GM21515 (cell line): ENCODE measurements around the gene PLD4.
A peak's percentile ranks its signal among the peaks of the same experiment; 100 is the strongest.

Experiments used
- ATAC-seq: cut with Tn5 transposase; IDR thresholded peaks from one replicate; pipeline ENCODE4 v1.9.1; 2021; ENCODE audit not compliant: unreplicated experiment

The PLD4 gene

GRCh38 chr14:104973135-104973384 lies 48.4 kb downstream of the PLD4 start:
- ATAC-seq = no peak

GRCh38 chr14:104973385-104974145 lies 48.9 kb downstream of the PLD4 start:
- ATAC-seq = no peak

DNA sequence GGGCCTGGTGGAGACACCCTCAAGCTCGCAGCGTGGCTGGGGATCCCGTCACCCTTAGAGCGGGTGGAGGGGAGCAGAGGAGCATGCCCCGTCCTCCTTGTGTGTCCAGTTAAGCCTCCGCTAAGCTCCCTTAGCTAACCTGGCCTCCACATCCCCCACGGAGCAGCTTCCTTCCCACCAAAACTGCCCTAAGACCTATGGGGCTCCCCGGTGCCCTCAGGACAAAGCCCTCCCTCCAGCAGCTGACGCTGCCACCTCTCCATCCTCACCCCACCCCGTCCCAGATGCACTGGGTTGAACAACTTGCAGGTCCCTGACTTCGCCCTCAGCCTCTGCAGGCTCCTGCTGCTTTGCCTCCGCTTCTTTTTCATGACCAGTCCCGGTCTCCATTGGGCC lies 49.5 kb downstream of the PLD4 start:
- no peak for ATAC-seq

GRCh38 chr14:104974665-104975390 lies 50.1 kb downstream of the PLD4 start:
- no peak for ATAC-seq

GRCh38 chr14:104975481-104976197 lies 51.0 kb downstream of the PLD4 start:
- ATAC-seq = no peak

GRCh38 chr14:104976198-104977007 lies 51.7 kb downstream of the PLD4 start:
- peak; percentile 51 for ATAC-seq

GRCh38 chr14:104977008-104977680 lies 52.5 kb downstream of the PLD4 start:
- no peak for ATAC-seq

DNA sequence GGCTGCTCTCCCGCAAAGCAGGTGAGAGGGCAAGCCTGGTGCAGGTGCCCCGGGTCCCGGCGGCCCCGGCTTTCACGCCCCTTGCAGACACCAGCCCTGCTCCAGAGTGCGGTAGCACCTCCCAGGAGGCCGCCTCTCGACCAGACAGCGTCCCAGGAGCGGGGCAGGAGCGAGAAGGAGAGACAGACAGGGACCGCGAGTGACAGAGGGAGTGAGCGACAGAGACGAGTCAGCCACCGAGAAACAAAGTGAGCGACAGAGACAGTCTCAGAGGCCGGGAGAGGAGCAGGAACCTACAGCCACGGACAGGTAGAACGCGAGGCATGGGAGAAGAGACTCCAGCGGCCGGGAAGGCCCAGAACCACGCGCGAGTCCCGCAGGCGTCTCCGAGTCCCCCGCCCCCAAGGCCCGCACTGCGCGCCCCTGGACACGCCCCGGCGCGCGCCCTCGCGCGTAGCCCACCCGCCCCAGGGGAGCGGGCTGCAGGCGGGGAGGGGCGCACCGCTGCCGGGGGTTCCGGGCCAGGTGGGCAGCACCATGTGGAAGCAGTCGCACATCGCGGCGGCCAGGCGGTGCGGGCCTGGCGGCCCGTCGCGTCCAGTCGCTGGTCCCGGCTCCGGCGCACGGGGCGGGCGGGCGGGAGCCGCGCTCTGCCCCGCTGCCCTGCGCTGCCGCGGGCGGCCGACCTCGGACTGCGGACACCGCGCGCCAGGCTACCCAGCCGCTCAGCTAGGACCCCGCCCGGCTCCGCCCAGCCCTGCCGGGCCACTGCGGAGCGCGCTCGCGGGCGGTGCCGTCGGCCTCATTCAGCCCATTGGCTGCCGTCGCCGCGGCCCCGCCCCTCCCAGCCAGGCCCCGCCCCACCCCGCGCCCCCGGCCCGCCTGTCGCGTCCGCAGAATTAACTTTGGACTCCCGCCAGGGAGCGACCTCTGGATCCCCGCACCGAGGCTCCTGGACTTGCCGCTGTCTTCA lies 53.3 kb downstream of the PLD4 start, which contains the start of gene AHNAK2:
Gene AHNAK2, minus strand, starts transcription at position 694 of the 973 bp plus-strand sequence. Its CDS starts 137 bp downstream, at position 557.
- no peak for ATAC-seq

GRCh38 chr14:104978746-104979691 lies 54.3 kb downstream of the PLD4 start:
- no peak for ATAC-seq

- ATAC-seq = no peak
Observed at GRCh38 chr14:104979758-104980610, 55.3 kb downstream of the PLD4 start.

GRCh38 chr14:104980611-104981531 lies 56.2 kb downstream of the PLD4 start:
- no peak for ATAC-seq

DNA sequence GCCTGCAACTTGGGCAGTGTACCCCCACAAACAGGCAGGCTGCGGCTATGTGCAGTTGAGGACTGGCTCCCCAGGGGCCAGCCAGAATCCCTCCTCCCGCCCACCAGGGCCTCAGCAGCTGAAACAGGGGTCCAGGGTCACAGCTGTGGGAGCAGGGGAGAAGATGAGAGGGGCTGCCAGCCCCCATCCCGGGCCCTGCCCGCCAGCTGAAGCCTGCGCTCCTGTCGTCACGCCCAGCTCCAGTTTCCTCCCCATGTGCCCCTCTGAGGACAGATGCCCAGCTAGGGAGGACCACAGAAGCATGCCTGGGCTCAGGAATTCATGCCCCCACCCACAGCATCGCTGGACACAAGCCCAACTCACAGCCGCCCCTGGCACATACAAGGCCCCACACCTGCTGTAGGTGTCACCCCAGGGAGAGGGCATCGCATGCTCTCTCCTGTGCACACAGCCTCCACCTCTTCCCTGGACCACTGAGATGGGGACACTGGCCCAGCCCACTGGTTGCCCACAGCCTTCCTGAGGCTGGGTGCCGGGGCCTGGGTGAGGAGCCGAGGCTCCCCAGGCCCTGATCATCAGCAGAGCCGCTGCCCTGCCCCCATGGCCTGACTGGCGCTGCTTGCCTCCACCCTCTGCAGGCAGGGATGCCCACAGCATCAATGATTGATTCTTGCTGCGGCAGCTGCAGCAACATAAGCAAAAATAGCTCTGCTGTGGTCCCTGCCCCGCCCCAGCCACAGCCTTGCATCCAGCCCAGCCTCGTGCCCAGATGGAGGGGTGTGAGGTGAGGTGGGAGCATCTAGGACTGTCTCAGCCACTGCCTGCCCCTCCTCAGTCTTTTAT lies 57.2 kb downstream of the PLD4 start:
- no peak for ATAC-seq

DNA sequence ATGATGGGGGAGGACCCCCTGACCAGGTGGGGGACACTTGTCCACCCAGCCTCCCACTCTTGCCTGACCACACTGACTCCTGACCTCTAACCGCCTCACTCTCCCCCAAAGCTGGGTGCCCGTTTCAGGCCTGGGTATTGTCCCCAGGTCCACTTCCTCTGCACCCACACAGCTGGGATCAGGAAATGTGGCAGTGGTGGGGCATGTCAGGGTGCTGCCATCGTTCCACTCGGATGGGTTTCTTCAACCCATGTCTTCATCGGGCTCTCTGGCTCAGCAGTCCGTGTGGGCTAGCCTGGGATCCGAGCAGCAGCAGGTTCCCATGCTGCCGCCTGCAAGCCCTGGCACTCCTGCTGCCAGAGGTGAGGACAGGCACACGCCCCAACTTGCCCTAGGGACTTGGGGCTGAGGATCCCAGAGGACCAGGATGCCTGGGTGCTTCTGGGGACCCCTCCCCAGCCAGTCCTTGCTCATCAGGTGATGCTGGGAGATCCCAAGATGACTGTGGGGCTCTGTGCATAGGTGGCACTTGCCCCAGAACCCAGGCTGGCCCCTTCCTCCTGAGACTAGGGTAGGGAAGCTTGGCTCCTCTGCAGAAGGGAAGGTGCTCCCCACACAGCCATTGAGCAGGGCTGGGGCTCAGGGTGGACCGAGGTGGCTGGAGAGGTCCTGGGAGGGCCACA lies 58.0 kb downstream of the PLD4 start:
- ATAC-seq = no peak
